ENCODE measurements around the gene ANKRD6.

DNA sequence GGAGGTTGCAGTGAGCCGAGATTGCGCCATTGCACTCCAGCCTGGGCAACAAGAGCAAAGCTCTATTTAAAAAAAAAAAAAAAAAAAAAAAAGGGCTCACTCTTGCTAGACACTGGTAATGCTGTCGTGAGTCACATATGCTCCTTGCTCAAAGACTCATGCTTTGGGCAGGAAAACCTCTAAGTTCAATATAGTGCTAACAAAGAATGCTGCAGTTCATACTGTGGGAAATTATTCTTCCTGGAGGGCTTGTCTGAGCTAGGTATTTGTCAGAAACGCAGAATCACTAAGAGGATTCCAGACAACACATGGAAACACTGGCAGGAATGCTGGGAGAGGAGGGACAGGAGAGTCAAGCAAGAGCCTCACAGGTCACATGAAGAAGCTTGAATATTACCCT is 207.9 kb downstream of the ANKRD6 start:
- TF ChIP-seq ARNT (IDR thresholded peaks at IDR 0.05) (no peak), FOXM1 (IDR thresholded peaks at IDR 0.05; ENCODE audit: borderline replicate concordance) (no peak), HDGF (IDR thresholded peaks at IDR 0.05; ENCODE audit: borderline replicate concordance) (no peak), TARDBP (IDR thresholded peaks at IDR 0.05) (no peak), BHLHE40 (IDR thresholded peaks at IDR 0.05; ENCODE audit: borderline replicate concordance) (no peak), SP1 (IDR thresholded peaks at IDR 0.05) (no peak), LEF1 (IDR thresholded peaks at IDR 0.05; ENCODE audit: borderline replicate concordance) (no peak), ELF4 (IDR thresholded peaks at IDR 0.05) (no peak), NFRKB (IDR thresholded peaks at IDR 0.05) (no peak), FOXA1 (IDR thresholded peaks at IDR 0.05) (no peak)
